ENCODE data around the gene NKX1-1.
"Not testable (repeated sequence)": the region's sequence is repeated elsewhere in the genome, so short reads cannot be mapped to it uniquely, and the experiment has no call there.

Gene NKX1-1

DNA sequence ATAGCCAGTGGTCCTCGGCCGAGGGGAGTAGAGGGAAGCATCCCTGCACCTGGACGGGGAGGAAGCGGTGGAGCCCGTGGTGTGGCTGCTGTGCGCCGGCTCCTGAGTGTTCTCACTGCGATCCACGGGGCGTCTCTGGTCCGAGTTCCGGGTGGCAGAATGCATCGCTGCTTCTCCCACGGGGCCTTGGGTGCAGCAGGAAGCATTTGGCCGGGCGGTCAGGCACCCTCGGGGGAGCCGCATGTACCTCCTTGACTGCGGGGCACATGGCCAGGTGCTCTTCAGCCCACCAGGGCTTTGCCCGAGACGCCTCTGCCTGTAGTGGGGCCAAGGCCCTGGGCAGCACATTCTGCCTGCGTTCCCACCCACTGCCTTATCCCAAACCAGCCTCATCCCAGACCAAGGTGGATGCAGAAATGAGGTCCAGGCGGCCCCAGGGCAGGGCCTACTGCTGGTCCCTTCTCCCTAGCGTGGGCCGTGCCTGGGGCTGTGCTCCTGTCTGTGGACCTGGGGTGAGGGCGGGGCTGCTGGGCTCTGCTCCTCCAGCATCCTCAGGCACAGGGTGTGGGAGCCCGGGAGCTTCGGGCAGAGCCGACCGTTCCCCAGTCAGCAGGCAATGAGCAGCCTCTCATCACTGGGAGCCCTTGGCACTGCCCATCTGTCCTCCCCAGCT lies 27.5 kb downstream of the NKX1-1 start:
- no peak overlapping the region for H3K9ac ChIP-seq (ENCODE audit: low read depth, low read length)
- no peaks in the 10 kb centered on the region for H3K4me1 ChIP-seq (ENCODE audit: control insufficient read depth, insufficient read depth, low read length)
- H3K27me3 ChIP-seq (ENCODE audit: control insufficient read depth, insufficient read depth, low read length): no peaks in the 10 kb centered on the region
- no peaks in the 10 kb centered on the region for H3K9me3 ChIP-seq (ENCODE audit: control insufficient read depth, insufficient read depth, low read length)
- peaks cover 19% of the 10 kb centered on the region for H3K36me3 ChIP-seq (ENCODE audit: control insufficient read depth, insufficient read depth, low read length)
- H3K4me3 ChIP-seq (ENCODE audit: low read depth, low read length): no peak overlapping the region

DNA sequence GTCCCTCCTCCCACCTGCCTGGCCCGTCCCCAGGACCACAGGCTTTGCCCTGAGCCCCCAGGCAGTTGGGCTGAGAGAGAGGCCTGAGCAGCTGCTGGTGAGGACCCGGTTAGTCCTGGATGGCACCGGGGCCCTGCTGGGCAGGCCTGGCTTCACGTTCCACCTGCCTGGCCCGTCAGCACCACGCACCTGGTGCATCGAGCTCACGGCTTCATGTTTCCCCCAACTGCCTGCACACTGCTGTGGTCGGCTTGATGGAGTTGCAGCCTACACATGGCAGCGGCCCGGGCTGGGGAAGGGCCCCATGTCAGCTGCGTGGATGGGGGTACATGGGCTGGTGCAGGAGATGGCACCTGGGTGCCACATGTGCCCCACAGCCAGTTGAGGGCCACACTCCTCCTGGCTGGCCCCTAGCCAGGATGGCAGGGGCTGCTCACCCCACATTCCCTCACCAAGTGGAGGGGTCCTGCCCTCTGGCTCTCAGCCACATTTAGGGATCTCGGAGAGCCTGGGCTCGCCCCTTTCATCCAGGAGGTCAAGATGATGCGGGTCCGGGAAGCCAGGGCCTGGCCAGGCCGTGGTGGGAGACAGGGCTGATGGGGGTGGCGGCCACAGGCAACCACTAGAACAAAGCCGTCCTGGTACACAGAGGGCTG lies 28.5 kb downstream of the NKX1-1 start:
- no peaks in the 10 kb centered on the region for H3K27me3 ChIP-seq (ENCODE audit: control insufficient read depth, insufficient read depth, low read length)
- H3K4me3 ChIP-seq (ENCODE audit: low read depth, low read length): no peak overlapping the region
- H3K9me3 ChIP-seq (ENCODE audit: control insufficient read depth, insufficient read depth, low read length): no peaks in the 10 kb centered on the region
- H3K4me1 ChIP-seq (ENCODE audit: control insufficient read depth, insufficient read depth, low read length): no peaks in the 10 kb centered on the region
- H3K9ac ChIP-seq (ENCODE audit: low read depth, low read length): no peak overlapping the region
- peaks cover 16% of the 10 kb centered on the region for H3K36me3 ChIP-seq (ENCODE audit: control insufficient read depth, insufficient read depth, low read length)

DNA sequence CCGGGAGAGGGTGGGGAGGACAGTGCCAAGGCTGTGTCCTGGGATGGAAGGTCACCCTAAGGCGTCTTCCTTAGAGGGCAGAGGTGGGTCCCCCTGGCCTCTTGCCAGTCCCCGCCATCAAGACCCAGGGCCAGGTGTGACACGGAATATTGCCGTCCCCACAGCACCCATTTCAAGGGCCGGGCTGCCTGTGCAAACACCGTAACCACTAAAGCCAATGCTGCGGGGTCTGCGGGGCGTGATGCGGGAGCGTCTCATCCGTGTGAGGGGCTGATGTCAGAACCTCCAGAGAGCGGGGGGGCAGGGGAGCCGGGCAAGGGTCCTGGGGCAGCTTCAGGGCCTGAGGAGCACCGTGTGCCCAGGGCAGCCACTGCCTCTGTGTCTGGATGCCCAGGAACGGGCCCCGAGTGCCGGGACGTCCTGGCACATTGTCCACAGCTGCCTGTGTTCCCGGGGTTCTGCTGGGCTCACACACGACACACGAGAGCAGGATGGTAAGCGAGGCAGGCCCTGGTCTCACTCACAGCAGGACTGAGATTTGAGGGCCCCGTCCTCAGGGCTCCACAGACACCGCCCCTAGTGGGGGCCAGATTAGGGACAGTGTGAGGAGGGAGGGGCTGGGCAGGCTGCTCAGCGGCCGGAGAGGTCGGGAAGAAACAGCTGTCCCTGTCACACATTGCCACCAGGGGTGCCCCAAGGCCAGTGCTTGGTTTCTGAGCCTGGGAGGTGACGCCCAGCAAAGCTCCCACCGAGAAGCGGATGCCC lies 29.2 kb downstream of the NKX1-1 start:
- Histone ChIP-seq H3K36me3 (ENCODE audit: control insufficient read depth, insufficient read depth, low read length) (peaks cover 16% of the 10 kb centered on the region), H3K27me3 (ENCODE audit: control insufficient read depth, insufficient read depth, low read length) (no peaks in the 10 kb centered on the region), H3K9ac (ENCODE audit: low read depth, low read length) (no peak overlapping the region), H3K4me1 (ENCODE audit: control insufficient read depth, insufficient read depth, low read length) (no peaks in the 10 kb centered on the region), H3K9me3 (ENCODE audit: control insufficient read depth, insufficient read depth, low read length) (no peaks in the 10 kb centered on the region), H3K4me3 (ENCODE audit: low read depth, low read length) (no peak overlapping the region)

DNA sequence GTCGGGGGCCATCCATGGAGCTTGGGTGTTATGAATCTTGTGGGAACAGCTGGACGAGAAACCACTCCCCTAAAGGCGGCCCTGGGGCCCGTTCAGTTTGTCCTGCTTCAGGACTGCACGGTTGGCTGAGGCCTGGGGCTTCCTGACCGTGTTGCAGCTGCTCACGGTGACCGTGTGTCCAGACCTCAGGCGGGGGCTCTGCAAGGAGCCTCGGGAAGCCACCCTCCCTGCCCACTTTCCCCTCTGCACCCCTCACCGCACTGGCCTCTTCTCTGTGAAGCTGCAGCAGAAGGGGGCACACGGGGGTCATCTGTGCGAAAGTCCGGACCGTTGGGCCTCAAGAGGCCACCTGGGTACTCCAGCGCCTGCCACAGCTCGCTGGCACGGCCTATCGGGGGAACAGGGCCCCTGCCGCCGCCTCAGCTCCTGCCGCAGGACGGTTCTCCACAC lies 29.8 kb downstream of the NKX1-1 start:
- H3K9ac ChIP-seq (ENCODE audit: low read depth, low read length): no peak overlapping the region
- no peak overlapping the region for H3K4me3 ChIP-seq (ENCODE audit: low read depth, low read length)
- H3K36me3 ChIP-seq (ENCODE audit: control insufficient read depth, insufficient read depth, low read length): peaks cover 18% of the 10 kb centered on the region
- no peaks in the 10 kb centered on the region for H3K9me3 ChIP-seq (ENCODE audit: control insufficient read depth, insufficient read depth, low read length)
- no peaks in the 10 kb centered on the region for H3K4me1 ChIP-seq (ENCODE audit: control insufficient read depth, insufficient read depth, low read length)
- no peaks in the 10 kb centered on the region for H3K27me3 ChIP-seq (ENCODE audit: control insufficient read depth, insufficient read depth, low read length)

DNA sequence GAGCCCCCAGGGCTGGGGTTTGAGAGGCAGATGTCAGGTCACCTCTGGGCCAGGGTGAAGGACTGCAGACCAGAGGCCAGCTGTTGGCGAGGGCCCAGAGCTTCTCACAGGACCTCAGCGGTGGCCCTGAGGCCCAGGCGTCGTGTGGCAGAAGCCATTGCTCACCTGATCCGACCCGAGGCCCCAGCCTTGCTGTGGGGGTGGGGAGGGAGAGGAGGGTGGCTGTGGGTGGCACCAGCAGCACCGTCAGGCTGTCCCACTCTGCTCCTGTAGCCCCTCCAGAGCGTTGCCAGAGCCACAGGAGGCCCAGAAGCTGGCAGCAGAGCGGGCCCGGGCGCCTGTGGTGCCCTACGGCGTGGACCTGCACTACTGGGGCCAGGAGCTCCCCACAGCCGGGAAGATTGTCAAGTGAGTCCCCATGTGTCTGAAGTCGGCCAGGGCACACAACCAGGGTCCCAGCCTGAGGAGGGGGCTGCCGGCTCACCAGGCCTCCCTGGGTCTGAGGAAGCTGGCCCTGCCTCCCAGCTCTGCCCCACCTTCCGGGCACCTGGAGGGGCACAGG lies 30.4 kb downstream of the NKX1-1 start:
- no peak overlapping the region for H3K4me3 ChIP-seq (ENCODE audit: low read depth, low read length)
- peaks cover 18% of the 10 kb centered on the region for H3K36me3 ChIP-seq (ENCODE audit: control insufficient read depth, insufficient read depth, low read length)
- H3K27me3 ChIP-seq (ENCODE audit: control insufficient read depth, insufficient read depth, low read length): no peaks in the 10 kb centered on the region
- H3K4me1 ChIP-seq (ENCODE audit: control insufficient read depth, insufficient read depth, low read length): no peaks in the 10 kb centered on the region
- H3K9me3 ChIP-seq (ENCODE audit: control insufficient read depth, insufficient read depth, low read length): no peaks in the 10 kb centered on the region
- no peak overlapping the region for H3K9ac ChIP-seq (ENCODE audit: low read depth, low read length)

DNA sequence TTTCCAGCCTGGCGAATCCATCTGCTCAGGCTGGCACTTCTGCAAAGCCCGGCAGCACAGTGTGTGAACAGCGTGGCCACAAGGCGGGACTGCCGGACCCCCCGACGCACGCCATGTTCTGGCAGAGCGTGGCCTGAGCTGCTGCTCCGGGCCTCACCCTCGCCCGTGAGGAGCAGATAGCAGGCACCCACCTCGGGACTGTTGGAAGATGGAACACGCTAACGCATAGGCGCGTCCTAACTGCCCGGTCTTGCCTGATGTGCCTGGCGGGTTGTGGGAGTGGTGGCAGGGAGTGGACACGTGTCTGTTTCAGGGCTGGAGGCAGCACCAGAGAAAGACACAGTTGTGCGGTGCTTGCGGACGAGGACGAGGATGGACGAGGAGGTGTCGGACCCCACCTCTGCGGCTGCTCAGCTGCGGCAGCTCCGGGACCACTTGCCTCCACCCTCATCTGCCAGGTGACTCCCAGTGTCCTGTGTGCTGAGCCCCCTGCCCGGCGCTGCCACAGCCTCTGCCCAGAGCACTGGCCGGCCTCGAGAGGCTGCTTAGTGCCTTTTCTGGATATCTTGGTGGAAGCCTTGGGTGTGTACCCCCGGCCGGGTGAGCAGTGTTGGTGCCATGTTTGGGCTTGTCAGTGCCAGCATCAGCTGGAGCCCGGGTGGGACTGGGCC lies 31.1 kb downstream of the NKX1-1 start:
- Histone ChIP-seq H3K36me3 (ENCODE audit: control insufficient read depth, insufficient read depth, low read length) (peaks cover 18% of the 10 kb centered on the region), H3K4me3 (ENCODE audit: low read depth, low read length) (no peak overlapping the region), H3K9ac (ENCODE audit: low read depth, low read length) (no peak overlapping the region), H3K27me3 (ENCODE audit: control insufficient read depth, insufficient read depth, low read length) (no peaks in the 10 kb centered on the region), H3K4me1 (ENCODE audit: control insufficient read depth, insufficient read depth, low read length) (no peaks in the 10 kb centered on the region), H3K9me3 (ENCODE audit: control insufficient read depth, insufficient read depth, low read length) (no peaks in the 10 kb centered on the region)

DNA sequence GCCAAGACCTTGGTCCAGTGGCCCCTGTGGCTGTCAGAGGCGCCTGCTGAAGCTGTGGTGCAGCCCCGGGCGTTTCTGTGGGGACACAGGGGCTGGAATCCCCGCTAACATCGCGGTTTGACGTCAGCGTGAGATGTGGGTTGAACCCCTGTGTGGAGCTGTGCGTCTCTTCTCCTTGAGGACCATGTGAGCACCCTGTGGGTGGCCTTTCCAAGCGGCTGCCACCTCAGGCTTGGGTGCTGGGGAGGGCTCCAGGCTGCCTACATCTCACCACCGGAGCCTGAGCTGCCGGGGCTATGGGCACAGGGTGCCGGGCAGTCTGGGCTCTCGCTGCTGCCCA lies 31.6 kb downstream of the NKX1-1 start:
- no peak overlapping the region for H3K4me3 ChIP-seq (ENCODE audit: low read depth, low read length)
- no peaks in the 10 kb centered on the region for H3K27me3 ChIP-seq (ENCODE audit: control insufficient read depth, insufficient read depth, low read length)
- H3K36me3 ChIP-seq (ENCODE audit: control insufficient read depth, insufficient read depth, low read length): peaks cover 18% of the 10 kb centered on the region
- H3K9ac ChIP-seq (ENCODE audit: low read depth, low read length): no peak overlapping the region
- H3K9me3 ChIP-seq (ENCODE audit: control insufficient read depth, insufficient read depth, low read length): no peaks in the 10 kb centered on the region
- no peaks in the 10 kb centered on the region for H3K4me1 ChIP-seq (ENCODE audit: control insufficient read depth, insufficient read depth, low read length)

DNA sequence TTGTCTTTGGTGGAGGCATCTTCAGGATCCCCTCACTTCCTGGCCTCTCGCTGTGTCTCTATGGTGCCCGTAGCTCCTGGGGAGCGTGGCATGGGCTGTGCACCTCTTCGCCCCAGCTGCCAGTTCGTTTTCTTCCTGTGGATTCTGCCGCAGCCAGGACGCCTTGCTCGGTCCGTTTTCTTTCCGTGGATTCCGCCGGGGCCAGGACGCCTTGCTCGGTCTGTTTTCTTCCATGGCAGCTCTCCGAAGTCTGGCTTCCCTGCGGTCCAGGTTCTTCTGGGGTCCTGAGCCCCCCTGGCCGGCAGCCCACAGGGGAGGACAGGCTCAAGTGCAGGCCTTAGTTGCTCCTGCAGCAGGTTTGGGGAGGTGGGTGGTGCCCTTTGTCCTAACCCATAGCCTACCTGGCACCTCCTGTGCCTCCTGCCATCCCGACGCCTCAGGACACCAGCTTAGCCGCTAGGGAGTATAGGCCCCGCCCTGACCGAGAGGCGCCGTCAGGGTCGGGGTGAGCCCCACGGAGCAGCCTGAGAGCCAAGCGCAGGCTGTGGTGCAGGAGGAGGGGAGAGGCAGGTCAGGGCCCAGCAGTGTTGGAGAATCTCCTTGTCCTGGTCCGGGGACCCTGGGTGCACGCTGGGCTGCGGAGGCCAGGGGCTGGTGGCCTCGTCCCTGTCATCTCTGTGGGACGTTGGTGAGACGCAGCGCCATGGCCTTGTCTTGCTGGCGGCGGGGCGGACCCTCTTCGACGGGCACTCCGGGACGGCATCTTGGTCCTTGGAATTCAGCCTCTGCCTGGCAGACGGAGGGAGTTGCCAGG lies 32.1 kb downstream of the NKX1-1 start:
- Histone ChIP-seq H3K9ac (ENCODE audit: low read depth, low read length) (no peak overlapping the region), H3K36me3 (ENCODE audit: control insufficient read depth, insufficient read depth, low read length) (peaks cover 18% of the 10 kb centered on the region), H3K9me3 (ENCODE audit: control insufficient read depth, insufficient read depth, low read length) (no peaks in the 10 kb centered on the region), H3K4me3 (ENCODE audit: low read depth, low read length) (no peak overlapping the region), H3K4me1 (ENCODE audit: control insufficient read depth, insufficient read depth, low read length) (no peaks in the 10 kb centered on the region), H3K27me3 (ENCODE audit: control insufficient read depth, insufficient read depth, low read length) (no peaks in the 10 kb centered on the region)

DNA sequence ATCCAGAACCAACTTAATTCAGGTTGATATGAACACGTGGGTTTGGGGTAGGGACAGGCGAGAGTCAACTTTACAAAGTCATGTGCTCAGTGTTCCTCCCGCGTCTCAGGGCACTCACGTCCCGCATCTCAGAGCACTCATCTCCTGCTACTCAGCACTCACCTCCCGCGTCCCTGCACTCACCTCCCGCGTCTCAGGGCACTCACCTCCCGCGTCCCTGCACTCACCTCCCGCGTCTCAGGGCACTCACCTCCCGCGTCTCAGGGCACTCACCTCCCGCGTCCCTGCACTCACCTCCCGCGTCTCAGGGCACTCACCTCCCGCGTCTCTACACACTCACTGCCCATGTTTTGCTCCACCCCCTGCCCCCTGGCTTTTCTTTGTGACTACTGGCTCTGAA lies 33.7 kb downstream of the NKX1-1 start:
- peaks cover 19% of the 10 kb centered on the region for H3K36me3 ChIP-seq (ENCODE audit: control insufficient read depth, insufficient read depth, low read length)
- H3K9ac ChIP-seq (ENCODE audit: low read depth, low read length); H3K27me3 ChIP-seq (ENCODE audit: control insufficient read depth, insufficient read depth, low read length): not testable (repeated sequence)

DNA sequence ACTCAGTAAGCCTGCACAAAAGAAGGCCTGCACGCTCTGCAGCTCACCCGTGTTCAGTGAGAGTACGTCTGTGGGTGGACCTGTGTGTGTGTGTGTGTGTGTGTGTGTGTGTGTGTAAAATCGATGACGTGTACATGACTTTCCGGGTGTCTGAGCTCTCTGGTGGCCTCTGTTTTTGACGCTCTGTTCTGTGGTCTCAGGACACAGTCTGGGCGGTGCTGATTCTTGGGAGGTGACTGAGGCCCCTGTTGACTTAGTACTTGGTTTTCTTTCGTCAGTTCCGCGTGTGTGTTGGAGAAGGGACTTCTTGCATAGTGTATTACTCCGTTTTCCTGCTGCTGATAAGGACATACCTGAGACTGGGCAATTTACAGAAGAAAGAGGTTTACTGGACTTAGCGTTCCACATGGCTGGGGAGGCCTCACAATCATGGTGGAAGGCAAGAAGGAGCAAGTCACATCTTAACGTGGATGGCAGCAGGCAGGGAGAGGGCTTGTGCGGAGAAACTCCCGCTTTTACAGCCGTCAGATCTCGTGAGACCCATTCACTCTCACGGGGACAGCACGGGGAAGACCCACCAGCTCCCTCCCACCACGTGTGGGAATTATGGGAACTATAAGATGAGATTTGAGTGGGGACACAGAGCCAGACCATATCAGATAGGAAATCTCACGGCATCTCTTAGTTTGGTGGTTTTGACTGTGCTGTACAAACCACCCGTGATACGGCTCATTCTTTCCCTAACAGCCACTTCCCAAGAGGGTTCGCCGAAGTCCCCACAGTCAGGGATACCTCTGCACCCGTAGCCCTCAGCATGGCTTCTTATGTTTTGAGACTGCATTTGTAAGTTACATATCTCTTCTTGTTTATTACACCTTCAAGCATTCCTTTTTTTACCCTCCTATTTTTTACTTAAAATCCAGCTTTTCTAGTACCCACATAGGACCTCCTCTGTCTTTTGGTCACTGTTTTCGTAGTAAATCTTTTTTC lies 34.8 kb downstream of the NKX1-1 start:
- peaks cover 15% of the 10 kb centered on the region for H3K36me3 ChIP-seq (ENCODE audit: control insufficient read depth, insufficient read depth, low read length)
- no peaks in the 10 kb centered on the region for H3K9me3 ChIP-seq (ENCODE audit: control insufficient read depth, insufficient read depth, low read length)

More for the DNA sequence above, 33.7 kb downstream of the NKX1-1 start:
- not testable (repeated sequence) for H3K4me3 ChIP-seq (ENCODE audit: low read depth, low read length); H3K4me1 ChIP-seq (ENCODE audit: control insufficient read depth, insufficient read depth, low read length); H3K9me3 ChIP-seq (ENCODE audit: control insufficient read depth, insufficient read depth, low read length)

More for the DNA sequence above, 34.8 kb downstream of the NKX1-1 start:
- Histone ChIP-seq H3K4me3 (ENCODE audit: low read depth, low read length) (no peak overlapping the region), H3K27me3 (ENCODE audit: control insufficient read depth, insufficient read depth, low read length) (no peaks in the 10 kb centered on the region), H3K9ac (ENCODE audit: low read depth, low read length) (no peak overlapping the region), H3K4me1 (ENCODE audit: control insufficient read depth, insufficient read depth, low read length) (no peaks in the 10 kb centered on the region)
